Adrenal gland (tissue), 5 donors: ENCODE data around the gene MARVELD3.

Source experiments
- POLR2A ChIP-seq, 2 donors: fragments of 450-650 bp; IDR thresholded peaks; one replicate each; pipeline ENCODE4 v1.6.1; 2017; ENCODE audit warnings: antibody characterized with exemption in 2 of 2, mild to moderate bottlenecking in 2 of 2, moderate library complexity in 1 of 2
- TF ChIP-seq, protein P1 (sequence below), 6 experiments: fragments of 450-650 bp in 4 of 6; fragments of 200-600 bp in 2 of 6; sonication (generic) in 1 of 6; IDR thresholded peaks; 1 replicate in 5 of 6; 2 replicates in 1 of 6; pipeline versions ENCODE4 v1.5.1 to v1.8.0; 2016 to 2021; ENCODE audit warnings: antibody characterized with exemption in 6 of 6, mild to moderate bottlenecking in 2 of 6, moderate library complexity in 1 of 6
- donor health status: DM: no; HTN: no; CAD: no.

DNA sequence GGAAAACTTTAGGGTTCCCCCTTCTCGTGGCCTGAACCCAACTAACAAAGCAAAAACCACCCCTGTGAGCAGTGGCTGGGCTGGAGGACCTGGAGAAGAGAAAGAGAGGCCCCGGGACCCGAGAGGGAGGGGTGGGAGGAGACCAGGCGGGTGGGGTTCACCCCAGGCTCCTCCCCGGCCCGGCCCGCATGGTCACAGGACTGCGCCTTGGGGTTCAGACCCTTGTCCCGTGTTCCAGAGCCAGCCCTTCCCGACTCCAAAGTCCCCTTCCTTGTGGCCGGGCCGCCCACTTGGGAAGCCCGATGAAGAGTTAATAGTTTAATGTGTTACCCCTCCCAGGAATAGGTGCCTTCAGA lies 852 bp downstream of the MARVELD3 start:
- TF ChIP-seq, protein P1, sequence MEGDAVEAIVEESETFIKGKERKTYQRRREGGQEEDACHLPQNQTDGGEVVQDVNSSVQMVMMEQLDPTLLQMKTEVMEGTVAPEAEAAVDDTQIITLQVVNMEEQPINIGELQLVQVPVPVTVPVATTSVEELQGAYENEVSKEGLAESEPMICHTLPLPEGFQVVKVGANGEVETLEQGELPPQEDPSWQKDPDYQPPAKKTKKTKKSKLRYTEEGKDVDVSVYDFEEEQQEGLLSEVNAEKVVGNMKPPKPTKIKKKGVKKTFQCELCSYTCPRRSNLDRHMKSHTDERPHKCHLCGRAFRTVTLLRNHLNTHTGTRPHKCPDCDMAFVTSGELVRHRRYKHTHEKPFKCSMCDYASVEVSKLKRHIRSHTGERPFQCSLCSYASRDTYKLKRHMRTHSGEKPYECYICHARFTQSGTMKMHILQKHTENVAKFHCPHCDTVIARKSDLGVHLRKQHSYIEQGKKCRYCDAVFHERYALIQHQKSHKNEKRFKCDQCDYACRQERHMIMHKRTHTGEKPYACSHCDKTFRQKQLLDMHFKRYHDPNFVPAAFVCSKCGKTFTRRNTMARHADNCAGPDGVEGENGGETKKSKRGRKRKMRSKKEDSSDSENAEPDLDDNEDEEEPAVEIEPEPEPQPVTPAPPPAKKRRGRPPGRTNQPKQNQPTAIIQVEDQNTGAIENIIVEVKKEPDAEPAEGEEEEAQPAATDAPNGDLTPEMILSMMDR (IDR thresholded peaks at IDR 0.05), result no peak
- no peak for TF ChIP-seq POLR2A (IDR thresholded peaks at IDR 0.05)
